GM18867 (cell line): Measurements from ENCODE around the gene TELO2.
"Not testable (repeated sequence)": the region's sequence is repeated elsewhere in the genome, so short reads cannot be mapped to it uniquely, and the experiment has no call there.

Source experiments
- ATAC-seq: cut with Tn5 transposase; IDR thresholded peaks from one replicate; pipeline ENCODE4 v1.9.1; 2021; ENCODE audit warnings: mild to moderate bottlenecking, moderate library complexity; ENCODE audit not compliant: unreplicated experiment

TELO2 gene

GRCh38 chr16:1474796-1475551, 18.2 kb upstream of the TELO2 start, which contains the start of gene CLCN7:
CLCN7 (minus strand) TSS chr16:1475028; CDS start chr16:1474974, 54 bp downstream.
- ATAC-seq = peak; percentile 81

GRCh38 chr16:1475552-1476114, 17.5 kb upstream of the TELO2 start:
- ATAC-seq = no peak

- no peak for ATAC-seq
Measured at GRCh38 chr16:1477033-1477432, 16.1 kb upstream of the TELO2 start.

GRCh38 chr16:1478937-1479336, 14.2 kb upstream of the TELO2 start:
- not testable (repeated sequence) for ATAC-seq

- no peak for ATAC-seq
Measured at GRCh38 chr16:1481906-1482835, 11.0 kb upstream of the TELO2 start.

GRCh38 chr16:1485847-1486496, 7.2 kb upstream of the TELO2 start:
- ATAC-seq = no peak

GRCh38 chr16:1486551-1487390, 6.4 kb upstream of the TELO2 start:
- ATAC-seq = no peak

GRCh38 chr16:1487395-1488053, 5.6 kb upstream of the TELO2 start:
- no peak for ATAC-seq

GRCh38 chr16:1488054-1488601, 5.0 kb upstream of the TELO2 start:
- no peak for ATAC-seq

GRCh38 chr16:1488619-1489018, 4.5 kb upstream of the TELO2 start, which contains the start of gene PTX4:
PTX4 (minus strand) TSS chr16:1488944; CDS start chr16:1488909, 35 bp downstream.
- no peak for ATAC-seq

GRCh38 chr16:1489077-1489476, 4.1 kb upstream of the TELO2 start:
- no peak for ATAC-seq

GRCh38 chr16:1491327-1491726, 1.8 kb upstream of the TELO2 start:
- no peak for ATAC-seq

- ATAC-seq = no peak
Measured at GRCh38 chr16:1492082-1492922, 858 bp upstream of the TELO2 start.

GRCh38 chr16:1493746-1494094, 560 bp downstream of the TELO2 start:
- peak; percentile 11 for ATAC-seq

- no peak for ATAC-seq
Measured at GRCh38 chr16:1494129-1494640, 1.0 kb downstream of the TELO2 start.

GRCh38 chr16:1494711-1495110, 1.6 kb downstream of the TELO2 start:
- no peak for ATAC-seq

- no peak for ATAC-seq
Measured at GRCh38 chr16:1495211-1495888, 2.2 kb downstream of the TELO2 start.

GRCh38 chr16:1495889-1496262, 2.7 kb downstream of the TELO2 start:
- ATAC-seq = no peak
